GM10266 (cell line): ENCODE measurements around the gene MACROH2A2.

Experiments
- DNase-seq: peaks from one replicate; pipeline ENCODE4 v3.0.0; 2012; ENCODE audit errors: extremely low spot score
- TF ChIP-seq, protein P1 (sequence below): IDR thresholded peaks from 2 replicates; pipeline ENCODE4 v1.5.1; 2012; ENCODE audit warnings: mild to moderate bottlenecking, low read depth; ENCODE audit not compliant: control insufficient read depth, insufficient read depth; ENCODE audit errors: missing control alignments

Gene MACROH2A2

DNA sequence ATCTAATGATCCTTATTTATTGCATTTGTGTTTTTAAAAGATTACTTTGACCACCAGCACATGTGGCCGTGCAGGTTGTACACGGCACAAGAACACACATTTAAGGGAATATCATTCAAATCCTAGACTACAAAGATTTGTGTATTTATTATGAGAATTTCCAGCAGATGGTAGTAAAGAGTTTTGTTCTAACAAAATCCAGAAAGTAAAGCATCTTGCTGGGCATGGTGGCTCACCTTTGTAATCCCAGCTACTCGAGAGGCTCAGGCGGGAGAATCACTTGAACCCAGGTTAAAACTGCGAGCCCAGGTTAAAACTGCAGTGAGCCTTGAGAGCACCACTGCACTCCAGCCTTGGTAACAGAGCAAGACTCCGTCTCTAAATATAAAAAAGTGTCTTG lies 31.5 kb downstream of the MACROH2A2 start:
- TF ChIP-seq, protein P1, sequence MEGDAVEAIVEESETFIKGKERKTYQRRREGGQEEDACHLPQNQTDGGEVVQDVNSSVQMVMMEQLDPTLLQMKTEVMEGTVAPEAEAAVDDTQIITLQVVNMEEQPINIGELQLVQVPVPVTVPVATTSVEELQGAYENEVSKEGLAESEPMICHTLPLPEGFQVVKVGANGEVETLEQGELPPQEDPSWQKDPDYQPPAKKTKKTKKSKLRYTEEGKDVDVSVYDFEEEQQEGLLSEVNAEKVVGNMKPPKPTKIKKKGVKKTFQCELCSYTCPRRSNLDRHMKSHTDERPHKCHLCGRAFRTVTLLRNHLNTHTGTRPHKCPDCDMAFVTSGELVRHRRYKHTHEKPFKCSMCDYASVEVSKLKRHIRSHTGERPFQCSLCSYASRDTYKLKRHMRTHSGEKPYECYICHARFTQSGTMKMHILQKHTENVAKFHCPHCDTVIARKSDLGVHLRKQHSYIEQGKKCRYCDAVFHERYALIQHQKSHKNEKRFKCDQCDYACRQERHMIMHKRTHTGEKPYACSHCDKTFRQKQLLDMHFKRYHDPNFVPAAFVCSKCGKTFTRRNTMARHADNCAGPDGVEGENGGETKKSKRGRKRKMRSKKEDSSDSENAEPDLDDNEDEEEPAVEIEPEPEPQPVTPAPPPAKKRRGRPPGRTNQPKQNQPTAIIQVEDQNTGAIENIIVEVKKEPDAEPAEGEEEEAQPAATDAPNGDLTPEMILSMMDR, result no peak
- no peak for DNase-seq

DNA sequence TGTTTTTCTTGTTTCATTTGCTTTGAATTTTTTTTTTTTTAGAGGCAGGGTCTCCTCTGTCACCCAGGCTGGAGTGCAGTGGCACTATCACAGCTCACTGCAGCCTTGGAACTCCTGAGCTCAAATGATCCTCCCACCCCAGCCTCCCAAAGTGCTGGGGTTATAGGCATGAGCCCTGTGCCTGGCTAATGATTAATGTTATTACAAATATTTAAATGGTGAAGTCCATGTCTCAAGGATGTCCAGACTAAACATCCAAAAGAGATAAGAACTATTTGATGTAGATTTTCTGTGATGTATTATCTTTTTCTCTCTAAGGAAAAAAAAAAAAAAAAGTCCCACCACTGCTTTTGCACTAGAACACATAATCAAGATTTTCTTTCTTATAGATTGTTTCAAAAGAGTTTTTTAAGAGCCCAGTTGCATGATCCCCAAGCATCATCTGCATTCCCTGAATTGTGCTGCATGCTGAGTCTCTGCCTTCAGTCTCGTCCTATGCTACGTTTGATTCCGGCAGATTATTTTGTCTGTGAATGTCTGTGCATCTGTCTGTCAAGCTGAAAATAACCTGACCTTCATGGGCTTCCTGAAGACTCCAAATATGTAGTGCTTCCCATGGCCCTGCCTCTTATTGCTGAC lies 33.4 kb downstream of the MACROH2A2 start:
- no peak for DNase-seq
- TF ChIP-seq, protein P1, result no peak

DNA sequence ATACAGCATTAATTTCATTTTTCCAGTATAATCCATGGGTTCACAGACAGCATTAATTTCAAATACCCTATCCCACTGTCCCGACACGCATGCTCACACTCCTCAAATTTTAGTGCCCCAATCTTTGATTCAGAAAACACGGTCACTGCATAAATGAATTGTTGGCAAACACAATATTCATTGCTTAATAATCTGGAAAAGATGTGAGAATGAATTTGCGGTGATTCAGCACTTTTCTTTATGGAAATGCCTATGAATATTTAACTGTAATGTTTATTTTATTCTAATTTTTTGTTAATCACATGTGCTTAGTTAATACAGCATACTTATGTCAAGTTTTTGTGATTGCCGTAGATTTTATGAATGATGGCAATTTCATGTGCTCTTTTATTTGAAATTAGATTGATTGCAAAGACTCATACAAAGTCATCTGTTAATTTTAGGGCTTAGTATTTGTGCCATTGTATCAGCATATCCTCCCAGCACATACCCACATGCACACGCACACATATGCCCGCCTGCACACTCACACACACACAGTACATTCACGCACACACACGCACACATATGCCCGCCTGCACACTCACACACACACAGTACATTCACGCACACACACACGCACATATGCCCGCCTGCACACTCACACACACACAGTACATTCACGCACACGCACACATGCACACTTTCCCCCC lies 35.1 kb downstream of the MACROH2A2 start:
- TF ChIP-seq, protein P1, result no peak
- DNase-seq, result no peak

DNA sequence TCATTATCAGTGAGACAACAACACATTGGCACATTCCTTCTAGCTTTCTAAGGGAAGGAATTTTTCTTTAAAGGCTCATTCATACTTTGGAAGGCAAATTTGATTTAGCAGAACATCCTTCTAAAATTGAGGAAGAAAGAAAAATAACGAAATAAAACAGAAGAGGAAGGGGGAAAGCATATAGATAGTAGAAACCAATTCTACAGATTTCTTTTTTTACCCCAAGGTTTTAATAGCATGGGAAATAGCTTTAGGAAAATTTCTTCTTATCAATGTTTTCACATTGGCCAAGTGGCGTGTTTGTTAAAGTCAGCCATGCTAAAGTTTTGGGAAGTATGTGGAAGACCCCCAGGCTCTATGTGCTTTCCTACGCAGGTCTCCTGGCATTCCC lies 35.7 kb downstream of the MACROH2A2 start:
- TF ChIP-seq, protein P1, result no peak
- DNase-seq, result no peak

DNA sequence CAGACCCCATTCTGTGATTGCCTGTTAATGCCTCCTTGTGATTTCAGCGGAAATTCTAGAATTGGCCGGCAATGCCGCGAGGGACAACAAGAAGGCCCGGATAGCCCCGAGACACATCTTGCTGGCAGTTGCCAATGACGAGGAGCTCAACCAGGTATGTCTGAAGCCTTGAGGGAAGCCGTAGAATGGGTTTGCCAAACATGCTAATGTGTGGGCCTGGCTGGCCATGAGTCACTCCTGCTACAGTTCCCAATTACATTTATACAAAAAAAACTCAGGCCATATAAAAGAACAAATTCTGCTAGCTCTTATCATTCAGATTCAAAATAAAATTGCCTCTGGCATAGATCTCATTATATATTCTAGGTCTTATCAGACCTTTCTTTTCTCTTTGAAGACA lies 37.4 kb downstream of the MACROH2A2 start:
- no peak for DNase-seq
- TF ChIP-seq, protein P1, result no peak

DNA sequence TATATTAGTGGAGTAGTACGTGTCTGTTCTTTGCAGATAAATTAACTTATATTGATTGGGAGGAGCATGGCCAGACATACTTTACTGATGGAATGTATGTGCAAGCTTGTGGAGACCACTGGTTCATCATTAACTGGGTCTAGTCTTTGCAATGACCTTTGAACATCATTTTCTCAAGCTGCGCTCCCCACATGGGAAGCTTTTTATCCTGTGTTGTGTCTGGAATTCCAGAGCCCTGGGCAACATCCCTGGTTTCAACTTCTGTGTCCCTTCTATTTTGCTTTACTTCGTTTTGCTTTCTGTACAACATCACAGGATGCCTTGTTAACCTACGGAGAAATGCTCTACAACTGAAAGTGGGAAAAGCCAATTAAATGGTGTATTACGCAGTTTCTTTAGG lies 38.3 kb downstream of the MACROH2A2 start:
- TF ChIP-seq, protein P1, result no peak
- no peak for DNase-seq

DNA sequence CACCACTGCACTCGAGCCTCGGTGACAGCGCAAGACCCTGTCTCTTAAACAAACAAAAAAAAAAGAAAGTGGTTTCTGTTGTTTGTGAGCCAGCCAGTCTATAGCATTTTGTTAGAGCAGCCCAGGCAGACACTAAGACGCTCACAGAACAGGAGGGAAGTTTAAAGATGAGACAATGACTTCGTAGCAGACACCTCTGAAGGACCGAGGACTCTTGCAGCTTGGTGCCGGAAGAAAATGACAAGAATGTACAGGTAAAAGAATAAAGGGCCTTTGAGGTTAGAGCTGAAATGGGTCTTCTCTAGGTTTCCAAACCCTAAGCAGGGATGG lies 39.7 kb downstream of the MACROH2A2 start:
- TF ChIP-seq, protein P1, result no peak
- DNase-seq, result no peak
